Aorta (tissue), 5 donors: ENCODE results near the gene ENDOV. TPM values are rescaled to one million over a fixed set of nuclear protein-coding genes. Genes with fewer than 3 reads are reported as not detected.

Source experiments
- ATAC-seq: fragments of 200-7000 bp; cut with Tn5 transposase; one replicate; pipeline ENCODE4 v1.9.1; 2022; ENCODE audit warnings: moderate library complexity; ENCODE audit not compliant: low FRiP score
- DNase-seq, 2 donors: peaks; one replicate each; pipeline ENCODE4 v3.0.0-alpha.2; 2020
- H3K27ac ChIP-seq, 2 donors: one replicate each; pipeline ENCODE4 v1.5.1; 2013; ENCODE audit warnings: low read length in 2 of 2, mild to moderate bottlenecking in 2 of 2, moderate library complexity in 2 of 2, control low read depth in 1 of 2, inconsistent platforms in 1 of 2, low read depth in 1 of 2
- H3K27me3 ChIP-seq, 2 donors: one replicate each; pipeline ENCODE4 v1.6.1; 2013; ENCODE audit warnings: control low read depth in 1 of 2, low read length in 1 of 2, mild to moderate bottlenecking in 1 of 2, moderate library complexity in 1 of 2; ENCODE audit not compliant: insufficient read depth in 2 of 2, control insufficient read depth in 1 of 2
- H3K36me3 ChIP-seq, 2 donors: one replicate each; pipeline ENCODE4 v1.6.1; 2013; ENCODE audit warnings: control low read depth in 1 of 2, low read length in 1 of 2, mild to moderate bottlenecking in 1 of 2; ENCODE audit not compliant: insufficient read depth in 2 of 2, control insufficient read depth in 1 of 2
- H3K4me1 ChIP-seq, 2 donors: one replicate each; pipeline ENCODE4 v1.6.1; 2013; ENCODE audit warnings: low read length in 2 of 2, control low read depth in 1 of 2, mild to moderate bottlenecking in 1 of 2, moderate library complexity in 1 of 2; ENCODE audit not compliant: insufficient read depth in 2 of 2, control insufficient read depth in 1 of 2
- H3K4me3 ChIP-seq, 2 donors: one replicate each; pipeline ENCODE4 v1.5.1; 2013; ENCODE audit warnings: low read length in 2 of 2, control low read depth in 1 of 2, mild to moderate bottlenecking in 1 of 2
- H3K9me3 ChIP-seq: one replicate; pipeline ENCODE4 v1.6.1; 2013; ENCODE audit warnings: mild to moderate bottlenecking, low read length; ENCODE audit not compliant: control insufficient read depth
- WGBS, 2 donors: extraction: QIAGEN DNeasy Blood & Tissue Kit; methylation state at CpG; one replicate each; pipeline ENCODE4 v1.1.7; 2013; 5-methylcytosine and 5-hydroxymethylcytosine counted together
- intact Hi-C, 2 donors: fragments of 100-400 bp; cut with DNase I; formaldehyde crosslinking; loops; one replicate each; pipeline versions ENCODE4 v1.14.2 to v1.15.0; 2022
- polyA plus RNA-seq, 2 donors: library from polyadenylated mRNA; stranded (reverse); fragments of 200-250 nt; gene quantifications; one replicate each; pipeline ENCODE4 v1.2.3, GENCODE V29; 2013
- total RNA-seq, 2 donors: library from RNA; stranded (reverse); fragmentation: NEBNext Ultra II Directional; extraction: Animal tissue kit (Norgen Biotek cat#: 25700); gene quantifications; one replicate each; pipeline ENCODE4 v1.2.1, GENCODE V29; 2021
- donor health status: healthy with polysubstance abuse.
- donor health status: Bipolar disorder and iron deficiency.
- donor health status: DM: no; HTN: no; CAD: no.
- donor health status: DM: no; HTN: no; CAD: no.
- donor health status: DM: yes; HTN: yes; CAD: no.

The ENDOV gene
- total and polyA plus RNA-seq, 4 donors, result 14.3 to 28.2 (median 20.4) TPM

DNA sequence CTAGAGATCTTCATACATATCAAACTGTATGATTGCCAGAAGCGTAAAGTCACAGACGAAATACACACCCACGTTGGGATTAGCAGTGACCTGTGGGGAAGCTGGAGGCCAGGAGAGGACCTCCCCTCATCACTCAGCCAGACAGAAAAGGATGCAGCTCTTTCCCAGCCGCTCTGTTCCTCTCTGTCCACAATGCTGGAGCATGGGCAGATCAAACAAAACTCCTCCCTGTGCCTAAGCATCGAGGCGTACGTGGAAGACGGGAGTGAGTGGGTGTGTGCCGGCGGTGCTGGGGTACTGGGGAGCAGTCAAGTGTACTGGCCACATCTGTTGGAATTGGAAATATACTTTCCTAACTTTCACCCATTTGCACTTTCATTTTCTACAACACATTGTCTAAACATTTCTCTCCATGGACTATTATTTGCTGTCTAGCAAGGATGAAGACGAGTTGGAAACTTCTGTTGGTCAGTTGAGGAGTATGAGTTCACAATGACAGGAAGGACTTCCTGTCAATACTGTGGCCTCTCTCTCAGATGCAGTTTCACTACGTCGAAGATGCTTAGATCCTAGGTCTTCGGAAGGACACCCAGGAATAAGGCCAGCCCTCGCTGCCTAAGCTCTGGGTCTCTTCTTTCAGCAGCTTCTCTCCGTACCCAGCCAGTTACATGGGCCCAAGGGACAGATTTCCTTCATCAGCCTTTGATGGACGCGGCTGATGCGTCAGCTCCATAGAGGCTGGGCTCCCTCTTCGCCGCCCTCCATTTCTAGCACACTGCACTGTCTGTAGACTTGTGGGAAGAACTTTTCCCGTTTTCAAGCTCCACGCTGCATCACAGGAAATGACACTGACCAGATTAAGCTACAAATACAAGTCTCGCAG lies 30.6 kb upstream of the ENDOV start:
- Histone ChIP-seq H3K4me3 (no peak overlapping the region), H3K4me1 (no peaks in the 10 kb centered on the region), H3K27me3 (no peaks in the 10 kb centered on the region), H3K36me3 (peaks cover 4 to 22% of the 10 kb centered on the region in 2 donors), H3K27ac (no peak overlapping the region), H3K9me3 (no peaks in the 10 kb centered on the region)
- WGBS, 2 donors, result 79 to 82% methylated on average over 24 of the region's 24 CpGs
- DNase-seq (no peak), ATAC-seq (no peak)
- intact Hi-C loops, result no loop called here

- ATAC-seq (no peak), DNase-seq (no peak)
- H3K36me3 ChIP-seq, result peaks cover 4 to 22% of the 10 kb centered on the region in 2 donors
- H3K27ac ChIP-seq, result no peak overlapping the region
- no peaks in the 10 kb centered on the region for H3K4me1 ChIP-seq
- WGBS, 2 donors, result 90 to 91% methylated on average over 9 of the region's 9 CpGs
- H3K27me3 ChIP-seq, result no peaks in the 10 kb centered on the region
- intact Hi-C loops, result no loop called here
- H3K9me3 ChIP-seq, result no peaks in the 10 kb centered on the region
- H3K4me3 ChIP-seq, result no peak overlapping the region
Measured at GRCh38 chr17:80385046-80385445, 29.9 kb upstream of the ENDOV start.

GRCh38 chr17:80386341-80386740 lies 28.6 kb upstream of the ENDOV start:
- intact Hi-C loops, result no loop called here
- ATAC-seq (no peak), DNase-seq (no peak)
- Histone ChIP-seq H3K4me1 (no peaks in the 10 kb centered on the region), H3K9me3 (no peaks in the 10 kb centered on the region), H3K27me3 (no peaks in the 10 kb centered on the region), H3K27ac (no peak overlapping the region), H3K4me3 (no peak overlapping the region), H3K36me3 (peaks cover 4 to 17% of the 10 kb centered on the region in 2 donors)
- 87 to 89% methylated on average over 14 of the region's 14 CpGs for WGBS, 2 donors

DNA sequence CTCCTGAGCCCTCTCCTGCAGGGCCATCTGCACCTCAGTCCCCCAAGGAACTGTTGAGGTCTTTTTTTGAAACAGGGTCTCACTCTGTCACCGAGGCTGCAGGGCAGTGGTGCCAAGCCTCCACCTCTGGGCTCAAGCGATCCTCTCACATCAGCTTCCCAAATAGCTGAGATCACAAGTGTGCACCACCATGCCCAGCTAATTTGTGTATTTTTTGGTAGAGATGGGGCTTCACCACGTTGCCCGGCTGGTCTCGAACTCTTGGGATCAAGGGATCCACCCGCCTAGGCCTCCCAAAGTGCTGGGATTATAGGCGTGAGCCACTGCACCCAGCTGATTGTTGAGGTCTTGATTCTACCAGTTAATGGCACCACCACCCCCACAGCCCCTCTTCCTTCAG lies 27.9 kb upstream of the ENDOV start:
- intact Hi-C loops, result no loop called here
- H3K36me3 ChIP-seq, result peaks cover 4 to 15% of the 10 kb centered on the region in 2 donors
- no peaks in the 10 kb centered on the region for H3K9me3 ChIP-seq
- 92 to 94% methylated on average over 7 of the region's 7 CpGs for WGBS, 2 donors
- no peaks in the 10 kb centered on the region for H3K4me1 ChIP-seq
- no peak overlapping the region for H3K27ac ChIP-seq
- no peak overlapping the region for H3K4me3 ChIP-seq
- no peaks in the 10 kb centered on the region for H3K27me3 ChIP-seq
- DNase-seq (no peak), ATAC-seq (no peak)

DNA sequence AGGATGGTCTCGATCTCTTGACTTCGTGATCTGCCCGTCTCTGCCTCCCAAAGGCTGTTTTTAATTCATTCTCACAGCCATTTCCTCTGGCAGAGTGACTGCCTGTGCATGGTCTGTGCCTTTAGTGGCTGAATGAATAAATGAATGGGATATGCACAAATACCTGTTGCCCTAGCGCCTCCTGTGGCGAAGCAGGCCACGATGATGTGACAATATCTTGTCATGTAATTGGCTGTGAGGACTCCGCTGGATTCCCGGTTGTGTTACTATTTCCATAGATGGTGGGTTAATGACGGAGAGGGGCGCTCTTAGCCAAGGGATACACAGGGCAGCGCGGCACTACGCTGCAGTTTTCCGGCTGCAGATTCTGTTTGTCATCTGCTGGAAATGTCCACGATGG lies 26.8 kb upstream of the ENDOV start:
- ATAC-seq (no peak), DNase-seq (no peak)
- Histone ChIP-seq H3K27me3 (no peaks in the 10 kb centered on the region), H3K4me1 (no peaks in the 10 kb centered on the region), H3K9me3 (no peaks in the 10 kb centered on the region), H3K36me3 (peaks cover 4 to 13% of the 10 kb centered on the region in 2 donors), H3K27ac (no peak overlapping the region), H3K4me3 (no peak overlapping the region)
- WGBS, 2 donors, result 95 to 97% methylated on average over 15 of the region's 15 CpGs
- intact Hi-C loops, result no loop called here

GRCh38 chr17:80388601-80389000 lies 26.4 kb upstream of the ENDOV start:
- 91 to 95% methylated on average over 10 of the region's 10 CpGs for WGBS, 2 donors
- peaks cover 2 to 15% of the 10 kb centered on the region in 2 donors for H3K36me3 ChIP-seq
- H3K27ac ChIP-seq, result no peak overlapping the region
- DNase-seq, result no peak
- H3K9me3 ChIP-seq, result no peaks in the 10 kb centered on the region
- H3K4me3 ChIP-seq, result no peak overlapping the region
- no peaks in the 10 kb centered on the region for H3K4me1 ChIP-seq
- no peaks in the 10 kb centered on the region for H3K27me3 ChIP-seq
- no peak for ATAC-seq
- intact Hi-C loops, result no loop called here

DNA sequence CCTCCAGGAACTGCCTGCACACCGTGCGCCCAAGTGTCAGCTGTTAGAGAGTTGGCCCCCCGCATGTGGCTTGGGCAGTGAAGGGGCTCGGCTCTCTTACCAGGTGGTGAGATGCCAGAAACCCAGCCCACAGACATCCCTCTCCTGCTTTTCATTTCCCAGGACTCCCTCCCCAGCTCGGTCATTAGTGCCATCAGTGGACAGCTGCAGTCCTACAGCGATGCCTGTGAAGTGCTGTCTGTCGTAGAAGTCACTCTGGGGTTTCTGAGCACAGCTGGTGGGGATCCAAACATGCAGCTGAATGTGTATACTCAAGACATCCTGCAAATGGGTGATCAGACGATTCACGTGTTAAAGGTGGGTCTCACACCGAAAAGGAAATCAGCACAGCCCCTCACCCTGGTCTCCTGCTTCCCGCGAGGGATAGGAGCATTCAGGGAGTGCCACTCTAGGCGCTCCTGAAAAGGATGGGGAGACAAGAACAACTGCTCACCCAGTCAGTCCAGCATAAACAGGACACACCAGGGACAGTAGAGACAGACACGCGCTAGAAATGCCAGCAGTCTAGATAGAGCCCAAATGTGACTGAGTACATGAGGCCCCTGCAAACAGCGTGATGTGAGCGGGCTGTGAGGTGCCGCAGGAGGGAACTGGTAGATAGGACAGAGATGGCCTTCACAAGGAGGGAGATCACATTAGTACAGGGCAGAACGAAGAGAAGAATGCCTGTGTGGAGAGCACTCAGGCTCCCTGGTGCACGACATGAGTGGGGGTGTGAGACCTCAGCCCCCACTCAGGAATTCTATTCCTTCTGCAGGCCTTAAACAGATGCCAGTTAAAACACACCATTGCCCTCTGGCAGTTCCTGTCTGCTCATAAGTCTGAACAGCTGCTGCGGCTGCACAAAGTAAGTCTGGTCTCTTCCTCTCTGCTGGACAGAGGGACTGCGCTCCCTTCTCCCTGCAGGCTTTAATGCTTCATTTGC lies 25.7 kb upstream of the ENDOV start:
- Histone ChIP-seq H3K27me3 (no peaks in the 10 kb centered on the region), H3K27ac (no peak overlapping the region), H3K9me3 (no peaks in the 10 kb centered on the region), H3K4me3 (no peak overlapping the region), H3K36me3 (peaks cover 0 to 12% of the 10 kb centered on the region in 2 donors), H3K4me1 (no peaks in the 10 kb centered on the region)
- DNase-seq, result no peak
- intact Hi-C loops, result no loop called here
- 54 to 62% methylated on average over 22 of the region's 22 CpGs for WGBS, 2 donors
- ATAC-seq, result no peak

- WGBS, 2 donors, result 85 to 86% methylated on average over 15 of the region's 15 CpGs
- H3K27me3 ChIP-seq, result no peaks in the 10 kb centered on the region
- no peak for DNase-seq
- no peaks in the 10 kb centered on the region for H3K9me3 ChIP-seq
- no peak for ATAC-seq
- no peak overlapping the region for H3K4me3 ChIP-seq
- H3K27ac ChIP-seq, result no peak overlapping the region
- H3K4me1 ChIP-seq, result no peaks in the 10 kb centered on the region
- H3K36me3 ChIP-seq, result peaks cover 0 to 3% of the 10 kb centered on the region in 2 donors
- intact Hi-C loops, result no loop called here
Measured at GRCh38 chr17:80393241-80393890, 21.6 kb upstream of the ENDOV start.
